Peyer's patch (tissue), 4 donors: ENCODE measurements around the gene SKOR1. TPM values are rescaled to one million over a fixed set of nuclear protein-coding genes. Genes with fewer than 3 reads are reported as not detected.

ENCODE experiments used
- DNase-seq, 3 donors: peaks; one replicate each; pipeline ENCODE4 v3.0.0-alpha.2; 2017 to 2019
- H3K27ac ChIP-seq, 4 donors: fragments of 200-600 bp; sonication (generic); one replicate each; pipeline ENCODE4 v1.5.1; 2016 to 2019
- H3K27me3 ChIP-seq, 2 donors: fragments of 200-600 bp; sonication (generic); one replicate each; pipeline ENCODE4 v1.5.1; 2019
- H3K36me3 ChIP-seq, 3 donors: fragments of 200-600 bp; sonication (generic); one replicate each; pipeline ENCODE4 v1.5.1; 2016 to 2019
- H3K4me1 ChIP-seq, 4 donors: fragments of 200-600 bp; sonication (generic); one replicate each; pipeline ENCODE4 v1.5.1; 2016 to 2019
- H3K4me3 ChIP-seq, 4 donors: fragments of 200-600 bp; sonication (generic); 1 replicate in 3 of 4; 2 replicates in 1 of 4; pipeline ENCODE4 v1.5.1; 2016 to 2019; ENCODE audit warnings: mild to moderate bottlenecking in 1 of 4
- H3K9me3 ChIP-seq, 4 donors: fragments of 200-600 bp; sonication (generic); one replicate each; pipeline ENCODE4 v1.5.1; 2016 to 2019; ENCODE audit warnings: mild to moderate bottlenecking in 1 of 4
- POLR2A ChIP-seq, 2 donors: fragments of 450-650 bp; IDR thresholded peaks; one replicate each; pipeline ENCODE4 v1.5.1; 2017; ENCODE audit warnings: antibody characterized with exemption in 2 of 2, mild to moderate bottlenecking in 2 of 2, moderate library complexity in 2 of 2
- total RNA-seq, 4 donors: library from RNA; depleted of rRNA; stranded (reverse); fragments of >200 nt; gene quantifications; one replicate each; pipeline ENCODE4 v1.1.0, GENCODE V29; 2016
- TF ChIP-seq, protein P1 (sequence below), 6 experiments: fragments of 450-650 bp in 4 of 6; fragments of 200-600 bp in 2 of 6; sonication (generic) in 1 of 6; IDR thresholded peaks; one replicate each; pipeline ENCODE4 v1.5.1; 2017 to 2019; ENCODE audit warnings: antibody characterized with exemption in 6 of 6, mild to moderate bottlenecking in 3 of 6, moderate library complexity in 1 of 6

Gene SKOR1
- total RNA-seq, 4 donors from 2014 or later, result 1.2 to 5.0 (median 1.6) TPM

DNA sequence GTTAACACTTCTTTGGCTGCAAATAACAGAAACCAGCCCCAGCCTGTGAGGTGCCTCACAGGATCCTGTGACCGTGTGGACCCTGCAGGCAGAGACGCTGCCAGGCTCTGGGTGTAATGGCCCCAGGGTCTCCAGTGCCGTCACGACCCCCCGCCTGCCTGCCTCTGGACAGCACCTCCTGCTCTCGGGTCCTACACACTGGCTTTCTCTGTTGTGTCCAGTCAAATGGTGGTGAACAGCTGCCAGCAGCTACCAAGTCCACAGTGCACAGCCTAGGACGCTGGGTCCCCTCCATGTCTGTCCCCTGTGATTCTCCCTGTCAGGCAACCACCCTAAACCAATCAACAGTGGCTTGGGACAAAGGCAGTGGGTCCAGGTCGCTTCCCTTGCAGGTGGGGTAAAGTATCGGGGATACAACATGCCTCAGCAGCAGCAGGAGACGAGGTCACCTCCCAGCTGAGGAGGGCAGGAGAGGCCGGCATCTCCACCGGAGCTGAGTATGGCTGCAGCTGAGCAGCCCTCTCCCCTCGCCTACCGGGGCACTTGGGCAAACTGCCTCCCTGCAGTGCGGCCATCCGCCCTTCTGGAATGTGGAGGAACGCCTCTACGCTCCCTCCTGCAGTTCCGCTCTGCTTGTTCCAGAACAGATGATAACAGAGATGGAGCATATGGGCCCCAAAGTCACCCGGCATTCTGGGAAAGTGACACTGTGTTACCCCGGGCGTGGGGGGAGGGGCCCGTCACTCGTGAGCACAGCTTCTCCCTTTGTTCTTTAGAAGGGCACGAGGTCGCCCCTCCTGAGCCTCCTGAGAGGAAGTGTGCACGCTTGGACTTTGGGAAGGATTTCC, 21.1 kb upstream of the SKOR1 start:
- Histone ChIP-seq H3K9me3 (no peaks in the 10 kb centered on the region), H3K27me3 (no peaks in the 10 kb centered on the region), H3K27ac (no peak overlapping the region), H3K36me3 (no peaks in the 10 kb centered on the region), H3K4me1 (no peaks in the 10 kb centered on the region), H3K4me3 (no peak overlapping the region)
- DNase-seq, result no peak
- TF ChIP-seq, protein P1, sequence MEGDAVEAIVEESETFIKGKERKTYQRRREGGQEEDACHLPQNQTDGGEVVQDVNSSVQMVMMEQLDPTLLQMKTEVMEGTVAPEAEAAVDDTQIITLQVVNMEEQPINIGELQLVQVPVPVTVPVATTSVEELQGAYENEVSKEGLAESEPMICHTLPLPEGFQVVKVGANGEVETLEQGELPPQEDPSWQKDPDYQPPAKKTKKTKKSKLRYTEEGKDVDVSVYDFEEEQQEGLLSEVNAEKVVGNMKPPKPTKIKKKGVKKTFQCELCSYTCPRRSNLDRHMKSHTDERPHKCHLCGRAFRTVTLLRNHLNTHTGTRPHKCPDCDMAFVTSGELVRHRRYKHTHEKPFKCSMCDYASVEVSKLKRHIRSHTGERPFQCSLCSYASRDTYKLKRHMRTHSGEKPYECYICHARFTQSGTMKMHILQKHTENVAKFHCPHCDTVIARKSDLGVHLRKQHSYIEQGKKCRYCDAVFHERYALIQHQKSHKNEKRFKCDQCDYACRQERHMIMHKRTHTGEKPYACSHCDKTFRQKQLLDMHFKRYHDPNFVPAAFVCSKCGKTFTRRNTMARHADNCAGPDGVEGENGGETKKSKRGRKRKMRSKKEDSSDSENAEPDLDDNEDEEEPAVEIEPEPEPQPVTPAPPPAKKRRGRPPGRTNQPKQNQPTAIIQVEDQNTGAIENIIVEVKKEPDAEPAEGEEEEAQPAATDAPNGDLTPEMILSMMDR (IDR thresholded peaks at IDR 0.05), result no peak
- TF ChIP-seq POLR2A (IDR thresholded peaks at IDR 0.05), result no peak

DNA sequence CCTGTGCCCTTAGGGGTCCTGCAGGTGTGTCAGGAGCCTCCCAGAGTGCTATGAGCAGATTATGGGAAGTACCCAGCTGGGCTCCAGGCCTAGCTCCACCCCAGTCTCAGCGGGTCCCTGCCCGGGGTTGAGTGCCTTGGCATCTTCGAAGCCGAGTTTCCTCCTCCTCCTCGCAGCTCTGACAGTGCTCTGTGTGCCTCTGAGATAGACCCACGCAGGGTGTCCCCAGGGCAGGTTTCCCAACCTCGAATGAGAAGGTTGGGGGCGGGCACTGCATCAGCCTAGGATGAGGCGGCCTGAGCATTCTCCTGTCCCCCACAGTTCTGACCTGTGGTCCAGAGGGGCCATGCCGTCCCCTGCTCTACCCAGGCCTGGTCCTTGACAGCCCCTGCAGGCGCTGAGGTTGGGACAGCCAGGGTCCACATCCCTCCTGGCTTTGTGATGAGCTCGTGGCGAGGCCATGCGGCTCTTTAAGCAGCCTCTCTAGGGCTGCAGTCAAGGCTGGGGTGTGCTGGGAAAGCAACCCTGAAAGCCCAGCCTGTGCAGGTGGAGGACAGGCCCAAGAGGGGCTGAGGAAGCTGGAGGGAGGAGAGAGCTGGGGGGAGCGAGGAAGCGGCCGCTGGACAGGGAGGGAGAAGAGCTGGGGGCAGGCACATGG, 20.2 kb upstream of the SKOR1 start:
- peak in 1 of 3 donors; percentile 36 for DNase-seq
- Histone ChIP-seq H3K27me3 (no peaks in the 10 kb centered on the region), H3K4me1 (no peaks in the 10 kb centered on the region), H3K36me3 (no peaks in the 10 kb centered on the region), H3K27ac (no peak overlapping the region), H3K9me3 (no peaks in the 10 kb centered on the region), H3K4me3 (no peak overlapping the region)
- TF ChIP-seq POLR2A (IDR thresholded peaks at IDR 0.05), result no peak
- TF ChIP-seq, protein P1 (IDR thresholded peaks at IDR 0.05), result no peak

- TF ChIP-seq POLR2A (IDR thresholded peaks at IDR 0.05), result no peak
- TF ChIP-seq, protein P1 (IDR thresholded peaks at IDR 0.05), result no peak
- Histone ChIP-seq H3K36me3 (no peaks in the 10 kb centered on the region), H3K27me3 (no peaks in the 10 kb centered on the region), H3K27ac (no peak overlapping the region), H3K4me3 (no peak overlapping the region), H3K9me3 (no peaks in the 10 kb centered on the region), H3K4me1 (no peaks in the 10 kb centered on the region)
- peak in 1 of 3 donors; percentile 30 for DNase-seq
Measured at GRCh38 chr15:67805666-67806516, 19.4 kb upstream of the SKOR1 start.

DNA sequence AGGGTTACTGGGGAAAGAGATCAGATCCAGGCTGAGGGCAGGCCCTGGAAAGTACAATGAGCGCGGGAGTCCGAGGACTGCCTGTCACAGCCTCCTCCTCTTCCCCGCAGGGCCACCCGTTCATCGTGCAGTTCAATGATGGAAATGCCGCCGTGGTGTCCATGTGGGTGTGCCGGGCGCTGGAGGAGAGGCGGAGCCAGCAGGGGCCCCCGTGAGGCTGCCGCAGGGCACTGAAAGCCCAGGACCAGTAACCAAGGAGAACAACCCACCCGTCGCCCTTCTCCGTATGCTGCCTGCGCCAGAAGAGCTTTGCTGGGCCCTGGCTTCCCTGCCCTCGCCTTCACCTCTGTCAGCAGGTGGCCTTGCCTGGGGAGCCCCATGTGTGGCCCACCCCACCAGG, 18.8 kb upstream of the SKOR1 start:
- H3K4me3 ChIP-seq, result no peak overlapping the region
- H3K9me3 ChIP-seq, result no peaks in the 10 kb centered on the region
- TF ChIP-seq, protein P1 (IDR thresholded peaks at IDR 0.05), result no peak
- no peak for TF ChIP-seq POLR2A (IDR thresholded peaks at IDR 0.05)
- H3K27me3 ChIP-seq, result no peaks in the 10 kb centered on the region
- no peaks in the 10 kb centered on the region for H3K4me1 ChIP-seq
- no peaks in the 10 kb centered on the region for H3K36me3 ChIP-seq
- no peak overlapping the region for H3K27ac ChIP-seq
- DNase-seq, result peak in 1 of 3 donors; percentile 41

DNA sequence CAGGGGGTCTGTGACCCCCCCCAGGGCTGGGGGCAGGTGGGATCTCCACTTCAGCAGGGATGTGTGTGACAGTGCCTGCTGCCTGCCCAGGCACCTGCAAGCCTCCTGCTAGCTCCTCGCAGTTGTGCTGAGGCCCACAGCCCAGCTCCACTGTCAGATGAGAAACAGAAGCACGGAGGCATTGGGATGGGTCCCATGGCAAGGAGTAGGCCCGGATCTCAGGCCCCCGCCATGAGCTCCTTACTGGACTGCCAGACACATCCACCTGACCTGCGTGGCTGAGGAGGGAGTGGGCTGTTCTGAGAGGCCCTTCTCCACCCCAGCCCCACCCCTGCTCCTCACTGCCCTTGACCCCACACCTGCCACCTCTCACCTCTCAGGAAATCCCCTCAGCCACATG, 18.2 kb upstream of the SKOR1 start:
- peak in 1 of 3 donors; percentile 38 for DNase-seq
- Histone ChIP-seq H3K4me3 (no peak overlapping the region), H3K36me3 (no peaks in the 10 kb centered on the region), H3K27me3 (no peaks in the 10 kb centered on the region), H3K27ac (no peak overlapping the region), H3K4me1 (no peaks in the 10 kb centered on the region), H3K9me3 (no peaks in the 10 kb centered on the region)
- TF ChIP-seq, protein P1 (IDR thresholded peaks at IDR 0.05), result no peak
- no peak for TF ChIP-seq POLR2A (IDR thresholded peaks at IDR 0.05)
